H7 (cell line): Measurements from ENCODE around the gene FAM184A. TPM values are rescaled to one million over a fixed set of nuclear protein-coding genes. Genes with fewer than 3 reads are reported as not detected.
"Not testable (repeated sequence)": the region's sequence is repeated elsewhere in the genome, so short reads cannot be mapped to it uniquely, and the experiment has no call there.

Source experiments
- DNase-seq: peaks from one replicate; pipeline ENCODE4 v3.0.0; 2012
- H3K27me3 ChIP-seq: 2 replicates; pipeline ENCODE4 v1.6.0; 2011; ENCODE audit warnings: mild to moderate bottlenecking, low read length; ENCODE audit not compliant: control insufficient read depth, insufficient read depth
- H3K36me3 ChIP-seq: replicated peaks from 2 replicates; pipeline ENCODE4 v1.5.1; 2011; ENCODE audit warnings: low read length; ENCODE audit not compliant: control insufficient read depth, insufficient read depth
- H3K4me3 ChIP-seq: 2 replicates; pipeline ENCODE4 v1.5.1; 2011; ENCODE audit warnings: low read depth, mild to moderate bottlenecking, control low read depth, low read length, moderate library complexity; ENCODE audit not compliant: insufficient read depth
- total RNA-seq: library from RNA; depleted of rRNA; stranded (reverse); fragments of >200 nt; shearing (Covaris generic); gene quantifications from 2 replicates; pipeline ENCODE4 v1.2.3, GENCODE V29; 2014

The FAM184A gene
- total RNA-seq, 1 experiment from 2014 or later: 6.8 TPM

DNA sequence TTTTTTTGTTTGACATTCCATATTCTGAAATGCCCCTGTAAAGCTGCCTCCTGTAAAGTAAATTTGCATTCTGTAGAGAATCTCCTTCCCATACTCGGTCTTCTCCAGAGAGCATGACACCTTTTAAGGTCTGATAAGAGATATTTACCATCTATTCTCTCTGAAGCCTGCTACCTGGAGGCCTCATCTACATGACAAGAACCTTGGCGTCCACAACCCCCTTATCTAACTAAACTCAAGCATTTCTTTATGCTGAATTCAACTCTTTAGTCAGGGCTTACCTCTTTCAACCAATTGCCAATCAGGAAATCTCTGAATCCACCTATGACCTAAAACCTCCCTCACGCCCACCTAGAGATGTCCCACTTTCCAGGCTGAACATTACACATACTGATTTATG lies 51.6 kb downstream of the FAM184A start:
- H3K4me3 ChIP-seq: no peak overlapping the region
- no peak for DNase-seq
- no peaks in the 10 kb centered on the region for H3K36me3 ChIP-seq
- H3K27me3 ChIP-seq: no peaks in the 10 kb centered on the region

DNA sequence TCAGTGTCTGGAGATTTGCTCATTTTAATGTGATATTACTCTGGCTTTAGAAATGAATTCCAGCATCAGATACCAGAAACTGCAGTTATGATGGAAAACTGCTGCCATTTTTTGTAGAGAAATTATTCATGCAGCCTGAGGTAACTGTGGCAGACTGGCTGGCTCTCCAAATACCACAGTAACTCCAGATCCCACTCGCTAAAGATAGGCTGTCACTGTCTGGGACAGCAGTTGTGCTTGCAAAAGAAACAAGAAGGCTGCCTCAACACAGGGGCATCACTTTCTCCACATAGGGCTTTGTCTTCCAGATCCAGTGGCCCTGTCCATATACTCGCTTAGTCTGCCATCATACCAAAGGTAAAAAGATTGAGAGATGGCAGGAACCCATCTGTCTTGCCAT lies 52.7 kb downstream of the FAM184A start:
- Histone ChIP-seq H3K36me3 (no peaks in the 10 kb centered on the region), H3K27me3 (no peaks in the 10 kb centered on the region), H3K4me3 (no peak overlapping the region)
- DNase-seq: no peak

DNA sequence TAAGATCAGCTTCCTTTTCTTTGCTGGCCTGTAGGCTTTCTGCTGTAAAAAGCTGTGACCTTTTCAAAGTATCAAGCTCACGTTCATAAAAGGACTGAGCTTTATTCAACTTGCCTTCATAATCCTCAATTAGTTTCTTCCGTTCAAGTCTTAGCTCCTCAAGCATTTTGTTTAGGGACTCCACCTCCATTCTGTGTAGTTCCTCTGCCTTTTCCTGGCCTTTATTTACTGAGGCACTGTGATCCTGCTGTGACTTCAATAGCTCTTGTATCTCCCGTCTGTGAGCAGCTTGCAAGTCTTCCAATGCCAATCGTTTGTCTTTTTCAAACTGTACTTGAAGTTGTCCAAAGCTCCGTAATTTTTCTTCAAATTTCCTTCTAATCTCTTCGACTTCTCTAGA lies 54.4 kb downstream of the FAM184A start:
- Histone ChIP-seq H3K36me3 (no peaks in the 10 kb centered on the region), H3K27me3 (no peaks in the 10 kb centered on the region), H3K4me3 (no peak overlapping the region)
- DNase-seq: no peak

DNA sequence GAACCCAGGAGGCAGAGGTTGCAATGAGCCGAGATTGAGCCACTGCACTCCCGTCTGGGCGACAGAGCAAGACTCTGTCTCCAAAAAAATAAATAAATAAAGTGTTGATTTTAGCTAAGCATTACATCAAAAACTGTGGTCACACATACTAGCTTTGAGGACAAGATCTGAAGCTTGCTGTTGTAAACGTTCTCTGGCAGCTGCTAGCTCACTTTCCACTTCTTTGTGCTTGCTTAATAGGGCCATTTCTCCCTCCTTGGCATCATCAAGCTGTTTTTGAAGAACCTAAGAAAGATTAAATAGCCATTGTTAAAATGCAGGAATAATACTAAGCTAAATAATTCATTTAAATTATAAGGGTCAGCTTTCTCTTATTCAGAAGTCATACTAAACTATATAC lies 55.7 kb downstream of the FAM184A start:
- no peaks in the 10 kb centered on the region for H3K36me3 ChIP-seq
- no peak for DNase-seq
- H3K4me3 ChIP-seq: no peak overlapping the region
- no peaks in the 10 kb centered on the region for H3K27me3 ChIP-seq

DNA sequence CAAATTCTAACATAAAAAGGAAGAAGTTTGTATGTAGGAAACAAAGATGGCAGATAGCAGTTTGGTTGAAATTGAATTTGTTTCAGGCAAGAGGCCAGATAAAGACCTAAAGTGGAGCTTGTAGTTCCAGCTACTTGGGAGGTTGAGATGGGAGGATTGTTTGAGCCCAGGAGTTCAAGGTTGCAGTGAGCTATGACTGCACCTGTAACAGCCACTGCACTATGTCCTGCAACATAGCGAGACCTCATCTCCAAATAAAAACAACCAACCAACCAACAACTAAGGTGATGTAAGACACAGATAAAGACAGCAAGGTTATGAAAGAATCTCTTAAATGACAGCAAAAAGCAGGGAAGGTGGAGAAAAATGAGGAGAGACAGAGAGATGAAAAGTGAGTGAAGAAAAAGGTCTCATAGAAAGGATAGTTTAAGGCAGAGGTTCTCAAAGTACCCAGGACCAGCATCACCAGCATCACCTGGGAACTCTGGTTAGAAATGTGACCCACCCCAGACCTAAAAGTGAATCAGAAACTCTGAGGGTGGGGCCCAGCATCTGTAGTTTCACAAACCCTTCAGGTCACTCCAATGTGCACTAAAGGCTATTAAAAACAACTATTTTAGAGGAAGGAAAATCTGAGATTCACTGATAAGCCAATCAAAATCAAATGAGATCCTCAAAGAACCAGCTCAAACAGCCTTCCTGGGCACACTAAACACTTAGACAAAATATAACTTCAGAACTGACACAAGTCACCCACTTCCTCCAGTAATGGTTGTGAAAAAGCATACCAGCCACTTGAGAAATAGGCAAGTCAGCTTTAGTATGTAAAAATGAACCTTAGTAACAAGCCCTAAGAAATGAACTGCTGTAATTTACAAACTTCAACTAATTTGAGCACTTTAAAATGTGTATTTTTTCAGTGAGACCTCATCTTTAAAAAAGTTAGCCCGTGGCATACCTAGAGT lies 57.6 kb downstream of the FAM184A start:
- no peak for DNase-seq
- Histone ChIP-seq H3K27me3 (no peaks in the 10 kb centered on the region), H3K4me3 (no peak overlapping the region), H3K36me3 (no peaks in the 10 kb centered on the region)

DNA sequence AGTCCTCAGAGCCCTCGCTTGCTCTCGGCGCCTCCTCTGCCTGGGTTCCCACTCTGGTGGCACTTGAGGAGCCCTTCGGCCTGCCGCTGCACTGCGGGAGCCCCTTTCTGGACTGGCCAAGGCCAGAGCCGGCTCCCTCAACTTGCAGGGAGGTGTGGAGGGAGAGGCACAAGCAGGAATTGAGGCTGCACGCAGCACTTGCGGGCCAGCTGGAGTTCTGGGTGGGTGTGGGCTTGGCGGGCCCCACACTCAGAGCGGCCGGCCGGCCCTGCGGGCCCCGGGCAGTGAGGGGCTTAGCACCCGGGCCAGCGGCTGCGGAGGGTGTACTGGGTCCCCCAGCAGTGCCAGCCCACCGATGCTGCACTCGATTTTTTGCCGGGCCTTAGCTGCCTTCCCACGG lies 63.3 kb downstream of the FAM184A start:
- not testable (repeated sequence) for H3K27me3 ChIP-seq, H3K36me3 ChIP-seq, H3K4me3 ChIP-seq, DNase-seq

DNA sequence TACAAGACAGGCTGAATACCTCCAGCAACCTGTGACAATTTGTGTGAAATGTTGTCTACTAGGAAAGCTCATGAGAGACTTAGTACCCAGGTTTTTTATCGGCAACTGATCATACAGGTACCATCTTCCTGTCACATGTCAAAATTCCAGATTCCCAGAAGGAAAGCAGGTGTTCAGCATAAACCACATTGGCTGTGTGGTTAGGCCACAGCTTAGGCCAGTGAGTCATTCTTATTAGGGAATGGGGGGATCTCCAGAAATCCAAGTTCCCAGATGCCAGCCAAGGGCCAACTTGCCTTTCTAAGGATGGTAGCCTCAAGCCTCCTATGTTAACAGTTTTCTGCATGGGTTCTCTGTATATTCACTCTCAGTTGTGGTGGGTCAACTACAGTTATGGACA lies 65.9 kb downstream of the FAM184A start:
- H3K36me3 ChIP-seq: no peaks in the 10 kb centered on the region
- H3K27me3 ChIP-seq: no peaks in the 10 kb centered on the region
- no peak for DNase-seq
- no peak overlapping the region for H3K4me3 ChIP-seq

DNA sequence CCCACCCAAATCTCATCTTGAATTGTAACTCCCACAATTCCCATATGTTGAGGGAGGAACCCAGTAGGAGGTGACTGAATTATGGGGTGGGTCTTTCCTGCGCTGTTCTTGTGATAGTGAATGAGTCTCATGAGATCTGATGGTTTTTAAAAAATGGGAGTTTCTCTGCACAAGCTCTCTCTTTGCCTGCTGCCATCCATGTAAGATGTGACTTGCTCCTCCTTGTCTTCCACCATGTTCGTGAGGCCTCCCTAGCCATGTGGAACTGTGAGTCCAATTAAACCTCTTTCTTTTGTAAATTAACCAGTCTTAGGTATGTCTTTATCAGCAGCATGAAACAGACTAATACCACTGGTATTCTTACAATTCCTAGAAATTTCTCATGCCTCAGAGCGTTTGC lies 69.2 kb downstream of the FAM184A start:
- H3K36me3 ChIP-seq, DNase-seq, H3K4me3 ChIP-seq, H3K27me3 ChIP-seq: not testable (repeated sequence)

DNA sequence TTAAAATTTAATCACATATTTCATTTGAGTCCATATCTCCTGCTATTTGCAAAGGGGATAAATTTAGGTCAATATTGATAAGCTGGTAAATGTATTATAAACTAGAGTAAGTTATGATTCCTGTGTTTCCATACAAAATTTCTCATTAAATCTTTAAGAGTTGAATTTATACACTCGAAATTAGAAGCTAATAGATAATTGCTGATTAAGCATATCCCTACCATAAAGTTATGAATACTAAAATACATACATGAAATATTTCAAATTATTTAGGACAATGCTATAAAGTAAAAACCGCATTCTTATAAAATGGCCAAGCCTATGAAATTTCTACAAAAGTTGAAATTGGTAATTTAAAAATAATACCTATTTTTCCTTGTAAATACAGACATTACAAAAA lies 71.5 kb downstream of the FAM184A start:
- no peaks in the 10 kb centered on the region for H3K36me3 ChIP-seq
- no peak for DNase-seq
- H3K4me3 ChIP-seq: no peak overlapping the region
- no peaks in the 10 kb centered on the region for H3K27me3 ChIP-seq

DNA sequence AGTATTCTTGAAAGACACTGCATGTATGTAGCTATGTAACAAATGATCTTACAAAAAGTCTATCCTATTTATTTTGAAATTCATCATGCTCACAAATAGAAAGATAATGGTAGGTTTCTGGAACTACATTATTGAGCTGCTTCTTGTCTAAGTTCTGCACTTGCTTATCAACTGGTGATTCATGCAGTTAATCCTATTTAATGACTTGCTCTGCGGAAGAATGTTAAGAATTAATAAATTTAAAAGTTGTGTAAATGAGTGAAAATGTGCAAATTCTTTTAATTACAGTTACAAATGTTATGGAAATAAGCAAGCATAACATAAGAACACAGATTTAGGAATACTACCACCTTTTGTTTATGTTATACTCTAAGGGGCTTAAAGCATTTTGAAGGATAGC lies 76.4 kb downstream of the FAM184A start:
- Histone ChIP-seq H3K27me3 (no peaks in the 10 kb centered on the region), H3K4me3 (no peak overlapping the region), H3K36me3 (no peaks in the 10 kb centered on the region)
- no peak for DNase-seq

DNA sequence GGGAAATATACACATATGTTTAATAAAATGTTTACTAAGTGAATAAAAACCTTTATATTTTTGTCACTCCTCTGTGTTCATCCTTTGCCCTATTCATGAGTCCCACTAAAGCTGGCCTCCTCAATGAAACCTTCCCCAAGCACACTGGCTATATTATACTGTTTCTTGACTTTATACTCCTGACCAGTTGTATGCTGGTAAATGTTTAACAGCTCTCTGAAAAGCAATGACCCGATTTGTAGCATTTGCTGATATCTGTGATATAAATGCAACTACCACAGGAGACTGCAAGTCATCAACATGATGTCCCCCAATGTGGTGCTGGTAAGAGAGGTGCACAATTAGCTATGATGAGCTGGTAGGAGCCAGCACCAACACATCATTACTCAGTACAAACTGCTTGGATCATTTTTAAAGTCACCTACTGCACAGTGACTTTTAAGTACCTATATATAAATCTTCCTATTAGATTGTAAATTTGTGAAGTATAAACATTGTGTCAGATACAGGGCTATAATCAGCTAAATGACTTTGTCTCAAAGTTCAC lies 78.9 kb downstream of the FAM184A start:
- no peak overlapping the region for H3K4me3 ChIP-seq
- no peak for DNase-seq
- no peaks in the 10 kb centered on the region for H3K36me3 ChIP-seq
- no peaks in the 10 kb centered on the region for H3K27me3 ChIP-seq

DNA sequence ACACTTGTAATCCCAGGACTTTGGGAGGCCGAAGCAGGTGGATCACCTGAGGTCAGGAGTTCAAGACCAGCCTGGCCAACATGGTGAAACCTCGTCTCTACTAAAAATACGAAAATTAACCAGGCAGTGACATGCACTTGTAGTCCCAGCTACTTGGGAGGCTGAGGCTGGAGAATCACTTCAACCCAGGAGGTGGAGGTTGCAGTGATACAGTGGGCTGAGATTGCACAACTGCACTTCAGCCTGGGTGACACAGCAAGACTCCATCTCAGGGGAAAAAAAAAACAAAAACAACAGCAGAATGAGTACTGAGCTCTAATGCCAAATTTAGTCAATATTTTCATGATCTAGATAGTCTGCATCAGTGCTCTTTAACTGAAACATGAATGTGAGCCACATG lies 81.0 kb downstream of the FAM184A start:
- not testable (repeated sequence) for H3K27me3 ChIP-seq, DNase-seq, H3K36me3 ChIP-seq, H3K4me3 ChIP-seq

DNA sequence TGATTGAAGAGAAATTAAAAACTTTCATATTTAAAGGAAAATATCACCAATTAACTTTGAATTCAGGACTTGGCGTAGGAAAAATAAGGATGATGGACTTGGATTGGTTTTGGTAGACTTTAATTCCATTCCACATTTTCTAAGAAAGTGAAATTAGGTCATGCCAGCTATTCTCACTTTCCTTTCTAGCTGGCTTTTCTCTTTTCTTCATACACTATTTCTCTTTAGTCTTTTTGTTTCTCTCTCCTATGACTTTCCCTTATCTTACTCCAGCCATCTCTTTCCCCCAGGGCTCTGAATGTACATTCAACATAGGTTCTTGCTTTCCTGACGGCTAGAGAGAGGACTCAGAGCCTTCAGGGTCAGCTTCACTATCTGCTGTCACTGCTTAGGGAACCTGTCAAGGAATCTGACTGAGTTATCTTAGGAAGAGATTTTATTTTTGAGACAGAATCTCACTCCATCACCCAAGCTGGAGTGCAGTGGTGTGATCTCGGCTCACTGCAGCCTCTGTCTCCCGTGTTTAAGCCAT lies 82.1 kb downstream of the FAM184A start:
- DNase-seq: no peak
- Histone ChIP-seq H3K4me3 (no peak overlapping the region), H3K27me3 (no peaks in the 10 kb centered on the region), H3K36me3 (no peaks in the 10 kb centered on the region)

DNA sequence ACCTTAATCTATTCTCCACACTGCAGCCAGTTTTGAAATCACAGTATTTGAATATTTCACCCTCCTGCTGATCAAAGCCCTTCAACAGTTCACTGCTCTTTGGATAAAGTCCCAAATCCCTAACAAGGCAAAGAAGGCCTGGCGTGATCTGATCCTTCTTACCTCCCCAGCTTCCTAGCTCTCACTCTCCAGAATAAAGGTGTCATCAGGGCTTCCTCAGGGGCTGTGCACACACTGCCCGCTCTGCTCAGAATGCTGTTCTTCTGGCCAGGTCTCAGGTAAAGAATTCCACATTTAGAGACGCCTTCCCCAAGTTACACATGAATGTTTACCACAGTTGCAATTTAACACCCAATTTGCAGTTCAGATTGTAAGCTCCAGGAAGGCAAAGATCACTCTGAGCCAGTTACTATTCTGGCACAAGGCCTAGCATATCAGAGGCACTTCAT lies 84.6 kb downstream of the FAM184A start:
- DNase-seq: no peak
- Histone ChIP-seq H3K27me3 (no peaks in the 10 kb centered on the region), H3K36me3 (no peaks in the 10 kb centered on the region), H3K4me3 (no peak overlapping the region)

DNA sequence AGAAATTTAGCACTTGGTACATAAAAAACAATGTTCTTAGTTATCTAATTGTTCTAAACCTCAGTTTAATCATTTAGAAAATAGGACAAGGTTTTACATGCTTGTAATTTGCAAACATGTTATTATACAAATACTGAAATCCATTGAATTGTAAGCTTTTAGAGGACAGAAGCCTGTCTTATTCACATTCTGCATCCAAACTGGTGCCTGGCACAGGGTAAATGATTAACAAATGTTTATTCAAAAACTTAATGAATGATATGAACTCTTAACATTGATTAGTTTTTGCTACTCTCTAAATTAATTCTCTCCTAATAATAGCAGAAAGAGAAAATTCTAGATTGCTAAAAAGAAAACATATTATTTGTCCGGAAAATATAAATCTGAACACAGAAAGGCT lies 85.1 kb downstream of the FAM184A start:
- Histone ChIP-seq H3K36me3 (no peaks in the 10 kb centered on the region), H3K27me3 (no peaks in the 10 kb centered on the region), H3K4me3 (no peak overlapping the region)
- DNase-seq: no peak
